SK-N-SH treated with all-trans-retinoic acid at 6 μM for 48 hours (cell line): ENCODE measurements around the gene THSD7A.
A peak's percentile ranks its signal among the peaks of the same experiment; 100 is the strongest.

Source experiments
- ATAC-seq: fragments of 200-7000 bp; cut with Tn5 transposase; 3 replicates; pipeline ENCODE4 v1.9.1; 2020; ENCODE audit warnings: mild to moderate bottlenecking, moderate library complexity
- ARNTL ChIP-seq: fragments of 450-650 bp; formaldehyde crosslinking; IDR thresholded peaks from 2 replicates; pipeline ENCODE4 v1.5.0; 2020; ENCODE audit warnings: low read depth, mild to moderate bottlenecking, moderate library complexity, borderline replicate concordance
- BACH2 ChIP-seq: fragments of 250-450 bp; sonication (Bioruptor Pico); IDR thresholded peaks from 2 replicates; pipeline ENCODE4 v1.9.0; 2021; ENCODE audit warnings: mild to moderate bottlenecking, borderline replicate concordance
- CREB5 ChIP-seq: fragments of 250-450 bp; sonication (Bioruptor Pico); IDR thresholded peaks from 2 replicates; pipeline ENCODE4 v1.5.1; 2020; ENCODE audit warnings: low read depth, mild to moderate bottlenecking, moderate library complexity
- CSDC2 ChIP-seq: fragments of 250-450 bp; sonication (Bioruptor Pico); IDR thresholded peaks from 2 replicates; pipeline ENCODE4 v1.5.0; 2020; ENCODE audit warnings: mild to moderate bottlenecking, moderate library complexity
- CSRNP3 ChIP-seq: fragments of 250-450 bp; sonication (Bioruptor Pico); IDR thresholded peaks from 2 replicates; pipeline ENCODE4 v1.5.1; 2021; ENCODE audit warnings: mild to moderate bottlenecking, moderate library complexity
- ESRRG ChIP-seq: fragments of 250-450 bp; sonication (Bioruptor Pico); IDR thresholded peaks from 2 replicates; pipeline ENCODE4 v1.6.1; 2021; ENCODE audit warnings: mild to moderate bottlenecking
- ISL1 ChIP-seq: fragments of 250-450 bp; sonication (Bioruptor Pico); IDR thresholded peaks from 2 replicates; pipeline ENCODE4 v2.1.2; 2022; ENCODE audit warnings: mild to moderate bottlenecking, moderate library complexity
- OSR1 ChIP-seq: fragments of 250-450 bp; sonication (Bioruptor Pico); IDR thresholded peaks from 2 replicates; pipeline ENCODE4 v1.8.0; 2022; ENCODE audit warnings: moderate library complexity, mild to moderate bottlenecking, inconsistent platforms
- PATZ1 ChIP-seq: fragments of 250-450 bp; sonication (Bioruptor Pico); IDR thresholded peaks from 2 replicates; pipeline ENCODE4 v1.8.0; 2020; ENCODE audit warnings: mild to moderate bottlenecking, moderate library complexity, borderline replicate concordance
- POU6F1 ChIP-seq: fragments of 250-450 bp; sonication (Bioruptor Pico); IDR thresholded peaks from 2 replicates; pipeline ENCODE4 v1.8.0; 2021; ENCODE audit warnings: low read depth, mild to moderate bottlenecking, moderate library complexity, borderline replicate concordance
- PPARA ChIP-seq: fragments of 250-450 bp; sonication (Bioruptor Pico); IDR thresholded peaks from 2 replicates; pipeline ENCODE4 v1.5.0; 2020; ENCODE audit warnings: mild to moderate bottlenecking, borderline replicate concordance
- RARB ChIP-seq: fragments of 250-450 bp; sonication (Bioruptor Pico); IDR thresholded peaks from 2 replicates; pipeline ENCODE4 v1.8.0; 2021; ENCODE audit warnings: mild to moderate bottlenecking, moderate library complexity
- SNAI2 ChIP-seq: fragments of 250-450 bp; sonication (Bioruptor Pico); IDR thresholded peaks from 2 replicates; pipeline ENCODE4 v1.5.0; 2020; ENCODE audit warnings: mild to moderate bottlenecking, moderate library complexity
- TCF4 ChIP-seq: fragments of 250-450 bp; sonication (Bioruptor Pico); IDR thresholded peaks from 2 replicates; pipeline ENCODE4 v1.8.0; 2021; ENCODE audit warnings: mild to moderate bottlenecking, moderate library complexity, borderline replicate concordance
- TSHZ2 ChIP-seq: fragments of 250-450 bp; sonication (Bioruptor Pico); IDR thresholded peaks from 2 replicates; pipeline ENCODE4 v1.5.0; 2020; ENCODE audit warnings: mild to moderate bottlenecking, moderate library complexity
- ZC3H10 ChIP-seq: fragments of 250-450 bp; sonication (Bioruptor Pico); IDR thresholded peaks from 2 replicates; pipeline ENCODE4 v1.5.1; 2021; ENCODE audit warnings: mild to moderate bottlenecking, moderate library complexity
- ZFP3 ChIP-seq: fragments of 250-450 bp; sonication (Bioruptor Pico); IDR thresholded peaks from 2 replicates; pipeline ENCODE4 v1.5.0; 2020; ENCODE audit warnings: mild to moderate bottlenecking, moderate library complexity
- ZFP30 ChIP-seq: fragments of 450-650 bp; formaldehyde crosslinking; IDR thresholded peaks from 2 replicates; pipeline ENCODE4 v1.5.0; 2022; ENCODE audit warnings: mild to moderate bottlenecking, moderate library complexity
- ZNF565 ChIP-seq: fragments of 450-650 bp; formaldehyde crosslinking; conservative IDR thresholded peaks from 2 replicates; pipeline ENCODE4 v1.5.0; 2020; ENCODE audit warnings: low read depth, mild to moderate bottlenecking, moderate library complexity
- ZNF70 ChIP-seq: fragments of 450-650 bp; formaldehyde crosslinking; IDR thresholded peaks from 2 replicates; pipeline ENCODE4 v1.5.0; 2020; ENCODE audit warnings: mild to moderate bottlenecking, moderate library complexity
- ZNF8 ChIP-seq: fragments of 450-650 bp; formaldehyde crosslinking; IDR thresholded peaks from 2 replicates; pipeline ENCODE4 v1.5.0; 2020; ENCODE audit warnings: mild to moderate bottlenecking, moderate library complexity

The THSD7A gene

GRCh38 chr7:11609096-11609670, 222.8 kb downstream of the THSD7A start:
- TF ChIP-seq ZNF8 (CRISPR knock-in tag) = no peak
- TF ChIP-seq ZC3H10 (CRISPR knock-in tag) = no peak
- no peak for TF ChIP-seq ZFP3 (CRISPR knock-in tag)
- TF ChIP-seq ZNF70 (CRISPR knock-in tag) = no peak
- no peak for TF ChIP-seq SNAI2 (CRISPR knock-in tag)
- ATAC-seq = no peak

GRCh38 chr7:11607686-11608085, 224.3 kb downstream of the THSD7A start:
- no peak for ATAC-seq
- TF ChIP-seq OSR1 (CRISPR knock-in tag) (no peak), ARNTL (CRISPR knock-in tag) (no peak), ZNF70 (CRISPR knock-in tag) (no peak), TCF4 (CRISPR knock-in tag) (no peak), ZFP3 (CRISPR knock-in tag) (no peak), PPARA (no peak), PATZ1 (no peak), ZC3H10 (CRISPR knock-in tag) (no peak)

GRCh38 chr7:11605749-11606148, 226.2 kb downstream of the THSD7A start:
- no peak for ATAC-seq

GRCh38 chr7:11604505-11604904, 227.5 kb downstream of the THSD7A start:
- ATAC-seq = no peak
- TF ChIP-seq ESRRG (CRISPR knock-in tag) (0 out of 2 replicates have a peak, but pooled peaks have one; percentile 51), ZNF565 (CRISPR knock-in tag) (no peak), CSRNP3 (CRISPR knock-in tag) (peak; percentile 87), ISL1 (peak; percentile 89), ZNF8 (CRISPR knock-in tag) (no peak), BACH2 (CRISPR knock-in tag) (no peak), CSDC2 (no peak), TCF4 (CRISPR knock-in tag) (0 out of 2 replicates have a peak, but pooled peaks have one; percentile 11), ZFP30 (CRISPR knock-in tag) (0 out of 2 replicates have a peak, but pooled peaks have one; percentile 17), POU6F1 (CRISPR knock-in tag) (peak; percentile 39; the same call in 1 of the 2 replicates)

More at GRCh38 chr7:11605749-11606148, 226.2 kb downstream of the THSD7A start:
- TF ChIP-seq SNAI2 (CRISPR knock-in tag) = no peak
- no peak for TF ChIP-seq ARNTL (CRISPR knock-in tag)
- no peak for TF ChIP-seq ZC3H10 (CRISPR knock-in tag)
- TF ChIP-seq PPARA = no peak
- no peak for TF ChIP-seq TSHZ2
- no peak for TF ChIP-seq OSR1 (CRISPR knock-in tag)

- ATAC-seq = no peak
- no peak for TF ChIP-seq ZNF8 (CRISPR knock-in tag)
- no peak for TF ChIP-seq POU6F1 (CRISPR knock-in tag)
- TF ChIP-seq SNAI2 (CRISPR knock-in tag) = no peak
- no peak for TF ChIP-seq CREB5
- no peak for TF ChIP-seq ARNTL (CRISPR knock-in tag)
- TF ChIP-seq ISL1 = no peak
- TF ChIP-seq RARB (CRISPR knock-in tag) = no peak
- no peak for TF ChIP-seq PATZ1
These were observed 230.2 kb downstream of the THSD7A start for GRCh38 chr7:11601761-11602160.
